Panc1 (cell line): ENCODE results near the gene FBRS.

Experiments
- POLR2AphosphoS5 ChIP-seq: IDR thresholded peaks from 2 replicates; pipeline ENCODE4 v1.6.1; 2012; ENCODE audit warnings: mild to moderate bottlenecking, low read depth, low read length, moderate library complexity
- SIN3A ChIP-seq: IDR thresholded peaks from 2 replicates; pipeline ENCODE4 v1.6.1; 2012; ENCODE audit warnings: low read depth, mild to moderate bottlenecking, low read length, moderate library complexity, borderline replicate concordance; ENCODE audit not compliant: insufficient read depth
- TCF7L2 ChIP-seq: IDR thresholded peaks from 2 replicates; pipeline ENCODE4 v1.6.1; 2011; ENCODE audit warnings: mild to moderate bottlenecking, low read depth, low read length, inconsistent platforms
- TF ChIP-seq, protein P1 (sequence below): fragments of 450-650 bp; IDR thresholded peaks from 2 replicates; pipeline ENCODE4 v1.5.1; 2017; ENCODE audit warnings: mild to moderate bottlenecking
- TF ChIP-seq, protein P2 (sequence below), 2 experiments: IDR thresholded peaks; 2 replicates each; pipeline ENCODE4 v1.6.1; 2011 to 2012; ENCODE audit warnings: low read depth in 2 of 2, control low read depth in 1 of 2, low read length in 1 of 2, mild to moderate bottlenecking in 1 of 2, moderate library complexity in 1 of 2; ENCODE audit not compliant: insufficient read depth in 1 of 2

DNA sequence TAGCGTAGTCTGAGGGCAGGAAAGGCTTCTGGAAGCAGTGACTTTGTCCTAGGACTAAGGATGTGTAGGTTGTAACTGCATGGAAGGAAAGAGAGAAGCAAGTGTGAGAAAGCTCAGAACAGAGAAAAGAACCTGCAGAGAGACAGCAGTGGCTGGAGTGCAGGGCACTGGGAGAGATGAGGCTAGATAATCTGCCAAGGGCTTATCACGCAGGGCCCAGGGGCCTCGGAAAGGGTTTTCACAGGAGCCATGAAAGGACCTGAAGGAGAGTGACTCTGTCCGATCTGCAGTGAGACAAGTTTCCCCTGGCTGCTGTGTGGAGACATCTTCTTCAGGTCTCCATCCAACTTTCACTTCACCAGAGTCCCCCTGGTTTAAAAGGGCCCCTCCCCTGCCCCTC is 33.7 kb downstream of the FBRS start:
- TF ChIP-seq, protein P1, sequence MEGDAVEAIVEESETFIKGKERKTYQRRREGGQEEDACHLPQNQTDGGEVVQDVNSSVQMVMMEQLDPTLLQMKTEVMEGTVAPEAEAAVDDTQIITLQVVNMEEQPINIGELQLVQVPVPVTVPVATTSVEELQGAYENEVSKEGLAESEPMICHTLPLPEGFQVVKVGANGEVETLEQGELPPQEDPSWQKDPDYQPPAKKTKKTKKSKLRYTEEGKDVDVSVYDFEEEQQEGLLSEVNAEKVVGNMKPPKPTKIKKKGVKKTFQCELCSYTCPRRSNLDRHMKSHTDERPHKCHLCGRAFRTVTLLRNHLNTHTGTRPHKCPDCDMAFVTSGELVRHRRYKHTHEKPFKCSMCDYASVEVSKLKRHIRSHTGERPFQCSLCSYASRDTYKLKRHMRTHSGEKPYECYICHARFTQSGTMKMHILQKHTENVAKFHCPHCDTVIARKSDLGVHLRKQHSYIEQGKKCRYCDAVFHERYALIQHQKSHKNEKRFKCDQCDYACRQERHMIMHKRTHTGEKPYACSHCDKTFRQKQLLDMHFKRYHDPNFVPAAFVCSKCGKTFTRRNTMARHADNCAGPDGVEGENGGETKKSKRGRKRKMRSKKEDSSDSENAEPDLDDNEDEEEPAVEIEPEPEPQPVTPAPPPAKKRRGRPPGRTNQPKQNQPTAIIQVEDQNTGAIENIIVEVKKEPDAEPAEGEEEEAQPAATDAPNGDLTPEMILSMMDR: no peak
- TF ChIP-seq POLR2AphosphoS5 (no peak), SIN3A (no peak), TCF7L2 (no peak)
- TF ChIP-seq, protein P2, sequence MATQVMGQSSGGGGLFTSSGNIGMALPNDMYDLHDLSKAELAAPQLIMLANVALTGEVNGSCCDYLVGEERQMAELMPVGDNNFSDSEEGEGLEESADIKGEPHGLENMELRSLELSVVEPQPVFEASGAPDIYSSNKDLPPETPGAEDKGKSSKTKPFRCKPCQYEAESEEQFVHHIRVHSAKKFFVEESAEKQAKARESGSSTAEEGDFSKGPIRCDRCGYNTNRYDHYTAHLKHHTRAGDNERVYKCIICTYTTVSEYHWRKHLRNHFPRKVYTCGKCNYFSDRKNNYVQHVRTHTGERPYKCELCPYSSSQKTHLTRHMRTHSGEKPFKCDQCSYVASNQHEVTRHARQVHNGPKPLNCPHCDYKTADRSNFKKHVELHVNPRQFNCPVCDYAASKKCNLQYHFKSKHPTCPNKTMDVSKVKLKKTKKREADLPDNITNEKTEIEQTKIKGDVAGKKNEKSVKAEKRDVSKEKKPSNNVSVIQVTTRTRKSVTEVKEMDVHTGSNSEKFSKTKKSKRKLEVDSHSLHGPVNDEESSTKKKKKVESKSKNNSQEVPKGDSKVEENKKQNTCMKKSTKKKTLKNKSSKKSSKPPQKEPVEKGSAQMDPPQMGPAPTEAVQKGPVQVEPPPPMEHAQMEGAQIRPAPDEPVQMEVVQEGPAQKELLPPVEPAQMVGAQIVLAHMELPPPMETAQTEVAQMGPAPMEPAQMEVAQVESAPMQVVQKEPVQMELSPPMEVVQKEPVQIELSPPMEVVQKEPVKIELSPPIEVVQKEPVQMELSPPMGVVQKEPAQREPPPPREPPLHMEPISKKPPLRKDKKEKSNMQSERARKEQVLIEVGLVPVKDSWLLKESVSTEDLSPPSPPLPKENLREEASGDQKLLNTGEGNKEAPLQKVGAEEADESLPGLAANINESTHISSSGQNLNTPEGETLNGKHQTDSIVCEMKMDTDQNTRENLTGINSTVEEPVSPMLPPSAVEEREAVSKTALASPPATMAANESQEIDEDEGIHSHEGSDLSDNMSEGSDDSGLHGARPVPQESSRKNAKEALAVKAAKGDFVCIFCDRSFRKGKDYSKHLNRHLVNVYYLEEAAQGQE (IDR thresholded peaks at IDR 0.05; ENCODE audit: insufficient read depth in 1 of 2, low read depth in 2 of 2, low read length in 1 of 2): no peak
